GM12878 (cell line): ENCODE results near the gene OSBPL10. TPM values are rescaled to one million over a fixed set of nuclear protein-coding genes. Genes with fewer than 3 reads are reported as not detected.

Experiments used
- ATAC-seq: fragments of 200-7000 bp; cut with Tn5 transposase; 3 replicates; pipeline ENCODE4 v1.9.1; 2020; ENCODE audit warnings: mild to moderate bottlenecking, moderate library complexity
- BruUV-seq: library from RNA; stranded (reverse); fragments of 400-500 nt; replicated peaks from 2 replicates; lab custom pipeline; 2021; lab: Mats Ljungman, UMichigan
- CTCF ChIA-PET: fragments of 300-600 bp; sonication (Branson Sonifier 250); formaldehyde crosslinking; extraction: SDS; loops from one replicate; lab custom pipeline; 2021; ENCODE audit warnings: inconsistent platforms; lab: Yijun Ruan, JAX
- POLR2A ChIA-PET: fragments of 350-600 bp; formaldehyde crosslinking; extraction: SDS; loops from one replicate; lab custom pipeline; 2021; ENCODE audit warnings: inconsistent platforms; lab: Charles Lee
- RAD21 ChIA-PET: fragments of 300-600 bp; sonication (Branson Sonifier 250); formaldehyde crosslinking; loops from one replicate; lab custom pipeline; 2023; ENCODE audit warnings: antibody characterized with exemption; ENCODE audit not compliant: unreplicated experiment; lab: Charles Lee
- SMC1A ChIA-PET: fragments of 300-600 bp; sonication (Branson Sonifier 250); formaldehyde crosslinking; loops from one replicate; lab custom pipeline; 2023; ENCODE audit not compliant: unreplicated experiment, uncharacterized antibody; lab: Charles Lee
- DNase-seq: peaks from one replicate; pipeline ENCODE4 v3.0.0-alpha.2; 2011; ENCODE audit warnings: low read depth, low spot score
- FAIRE-seq: peaks from 3 replicates; lab custom pipeline; 2011; peaks lifted over from hg19 to GRCh38; lab: Jason Lieb, UNC
- H2AFZ ChIP-seq: 2 replicates; pipeline ENCODE4 v1.6.0; 2011; ENCODE audit warnings: low read depth, low read length, control low read depth; ENCODE audit not compliant: control insufficient read depth
- H3K27ac ChIP-seq: 2 replicates; pipeline ENCODE4 v1.5.1; 2011; ENCODE audit warnings: control low read depth; ENCODE audit not compliant: control insufficient read depth, insufficient read depth
- H3K27me3 ChIP-seq, 2 experiments: replicated peaks in 1 of 2; 2 replicates each; pipeline versions ENCODE4 v1.6.0 to v1.6.1; 2011; ENCODE audit warnings: low read length in 1 of 2; ENCODE audit not compliant: control insufficient read depth in 2 of 2, insufficient read depth in 2 of 2
- H3K36me3 ChIP-seq, 2 experiments: 2 replicates each; pipeline ENCODE4 v1.5.1; 2011; ENCODE audit warnings: low read length in 1 of 2; ENCODE audit not compliant: control insufficient read depth in 2 of 2, insufficient read depth in 2 of 2
- H3K4me1 ChIP-seq: 2 replicates; pipeline ENCODE4 v1.6.1; 2011; ENCODE audit warnings: mild to moderate bottlenecking, low read length, moderate library complexity, mixed read lengths; ENCODE audit not compliant: control insufficient read depth, insufficient read depth
- H3K4me2 ChIP-seq: 2 replicates; pipeline ENCODE4 v1.6.0; 2011; ENCODE audit warnings: control low read depth; ENCODE audit not compliant: control insufficient read depth, insufficient read depth
- H3K4me3 ChIP-seq: fragments of 200-600 bp; sonication (generic); 2 replicates; pipeline ENCODE4 v1.5.1; 2016
- H3K79me2 ChIP-seq: 2 replicates; pipeline ENCODE4 v1.6.0; 2011; ENCODE audit warnings: low read length; ENCODE audit not compliant: control insufficient read depth, insufficient read depth
- H3K9ac ChIP-seq: 2 replicates; pipeline ENCODE4 v1.8.0; 2011; ENCODE audit warnings: low read length, control low read depth, mixed read lengths; ENCODE audit not compliant: control insufficient read depth, insufficient read depth
- H3K9me3 ChIP-seq: replicated peaks from 3 replicates; pipeline ENCODE4 v1.5.1; 2011; ENCODE audit warnings: mild to moderate bottlenecking, low read length; ENCODE audit not compliant: control insufficient read depth, insufficient read depth
- H4K20me1 ChIP-seq: 2 replicates; pipeline ENCODE4 v1.6.0; 2011; ENCODE audit not compliant: control insufficient read depth, insufficient read depth
- GABPA ChIP-seq: IDR thresholded peaks from 2 replicates; pipeline ENCODE4 v1.6.1; 2014; ENCODE audit warnings: antibody characterized with exemption, low read depth, mild to moderate bottlenecking, inconsistent platforms
- IRF5 ChIP-seq: fragments of 450-650 bp; IDR thresholded peaks from 2 replicates; pipeline ENCODE4 v1.6.1; 2017; ENCODE audit warnings: borderline replicate concordance
- ZNF687 ChIP-seq: fragments of 450-650 bp; IDR thresholded peaks from 2 replicates; pipeline ENCODE4 v1.6.1; 2017; ENCODE audit warnings: mild to moderate bottlenecking, moderate library complexity
- WGBS: methylation state at CpG from one replicate; pipeline ENCODE4 v1.1.6; 2016; ENCODE audit warnings: low lambda C conversion rate; ENCODE audit not compliant: insufficient replicate concordance, insufficient coverage; ENCODE audit errors: missing lambda C conversion rate; 5-methylcytosine and 5-hydroxymethylcytosine counted together
- in situ Hi-C: fragments of 300-500 bp; cut with MboI; formaldehyde crosslinking; loops from 9 replicates; pipeline ENCODE4 v1.14.3; 2018; ENCODE audit warnings: mixed read lengths
- intact Hi-C: fragments of 100-400 bp; cut with micrococcal nuclease; formaldehyde crosslinking; loops from one replicate; pipeline ENCODE4 v1.14.2; 2022; ENCODE audit not compliant: unreplicated experiment
- polyA plus RNA-seq, 11 experiments: library from polyadenylated mRNA; depleted of rRNA in 4 of 11; unstranded in 6 of 11; stranded (reverse) in 5 of 11; fragments of >200 nt; fragmentation: Nextera tagmentation in 4 of 11; fragmentation: Illumina TruSeq in 1 of 11; extraction: Ambion mirVana in 4 of 11; extraction: Trizol in 1 of 11; gene quantifications; 1 replicate in 1 of 11; 2 replicates in 10 of 11; pipeline versions ENCODE4 v1.2.1 to v1.2.3, GENCODE V29; 2011 to 2016; ENCODE audit warnings: inconsistent platforms in 2 of 11, missing spikeins in 2 of 11, low read depth in 1 of 11
- total RNA-seq, 4 experiments: library from RNA; depleted of rRNA in 3 of 4; stranded (reverse); fragments of >200 nt in 3 of 4; fragmentation: Illumina TruSeq in 1 of 4; extraction: Trizol in 1 of 4; gene quantifications; 2 replicates each; pipeline versions ENCODE4 v1.2.1 to v1.2.3, GENCODE V29; 2013 to 2021

Gene OSBPL10
- total and polyA plus RNA-seq, 10 of the 15 experiments (the other 5 are each of a cell fraction or from before 2014, with no cell fraction given), result 0.03 to 0.25 (median 0.09) TPM; not detected in 5

GRCh38 chr3:31873254-31873820, 107.7 kb downstream of the OSBPL10 start:
- ChIA-PET RAD21 (no interaction called here), POLR2A (no interaction called here), SMC1A (interaction anchor here (1.2 kb wide), 1 partner anchor 78 kb away, joined by 3 read pairs; no protein-coding TSS in a partner anchor), CTCF (interaction anchor here (0.6 kb wide), 1 partner anchor 93 kb away, joined by 4 read pairs; no protein-coding TSS in a partner anchor)
- no peak for ATAC-seq
- no peaks in the 10 kb centered on the region; a peak in 1 of 4 replicates for H3K27me3 ChIP-seq
- no peak overlapping the region for H3K4me3 ChIP-seq
- no peak overlapping the region for H3K4me2 ChIP-seq
- in situ Hi-C loops (no loop called here), intact Hi-C loops (no loop called here)
- no peaks in the 10 kb centered on the region for H3K36me3 ChIP-seq
- no peak for TF ChIP-seq ZNF687
- no peak for TF ChIP-seq IRF5
- no peak for TF ChIP-seq GABPA
- H3K4me1 ChIP-seq, result no peaks in the 10 kb centered on the region
- no TSS peak for BruUV-seq
- H3K9me3 ChIP-seq, result no peaks in the 10 kb centered on the region
- 29% methylated on average over 5 of the region's 5 CpGs for WGBS
- H3K79me2 ChIP-seq, result no peaks in the 10 kb centered on the region
- H2AFZ ChIP-seq, result no peak overlapping the region
- no peak overlapping the region for H3K27ac ChIP-seq
- H4K20me1 ChIP-seq, result no peaks in the 10 kb centered on the region
- no peak for FAIRE-seq
- no peak overlapping the region for H3K9ac ChIP-seq
- no peak for DNase-seq
